ENCODE data around the gene TBXAS1.

GRCh38 chr7:140025814-140026433 lies 196.9 kb downstream of the TBXAS1 start:
- TF ChIP-seq CTCF (IDR thresholded peaks at IDR 0.05) (no peak), POLR2AphosphoS5 (IDR thresholded peaks at IDR 0.05) (no peak), POLR2A (IDR thresholded peaks at IDR 0.05) (no peak), EP300 (IDR thresholded peaks at IDR 0.05; ENCODE audit: low read depth) (no peak)

Measured in transverse colon (tissue), 4 donors.